Measurements from ENCODE around the gene MRPS33. TPM values are rescaled to one million over a fixed set of nuclear protein-coding genes. Genes with fewer than 3 reads are reported as not detected.

The MRPS33 gene
- total RNA-seq, 1 donor, result 23.2 TPM

- H3K27me3 ChIP-seq (ENCODE audit: insufficient read depth, low read length), result no peaks in the 10 kb centered on the region
- TF ChIP-seq CTCF (IDR thresholded peaks at IDR 0.05; ENCODE audit: extremely low read depth, low read depth, low read length), result no peak
- no peaks in the 10 kb centered on the region for H3K36me3 ChIP-seq (ENCODE audit: insufficient read depth, low read length)
- H3K4me3 ChIP-seq (ENCODE audit: insufficient read depth, low read length), result no peak overlapping the region
- no peak for DNase-seq (ENCODE audit: insufficient read length, low spot score, missing footprints)
- H4K20me1 ChIP-seq (ENCODE audit: insufficient read depth, low read length), result no peaks in the 10 kb centered on the region
- no peak overlapping the region for H3K27ac ChIP-seq (ENCODE audit: low read depth, low read length)
- no peak overlapping the region for H2AFZ ChIP-seq (ENCODE audit: low read length)
- peaks cover 17% of the 10 kb centered on the region for H3K4me1 ChIP-seq (ENCODE audit: insufficient read depth, low read length)
- H3K9me3 ChIP-seq (ENCODE audit: low read depth, low read length), result no peaks in the 10 kb centered on the region
- H3K79me2 ChIP-seq (ENCODE audit: insufficient read depth, low read length), result peaks cover 9% of the 10 kb centered on the region
- no peak overlapping the region for H3K4me2 ChIP-seq (ENCODE audit: insufficient read depth, low read length)
Observed at GRCh38 chr7:141017555-141017954, 2.8 kb upstream of the MRPS33 start.

GRCh38 chr7:141016349-141016748, 1.6 kb upstream of the MRPS33 start:
- Histone ChIP-seq H2AFZ (ENCODE audit: low read length) (no peak overlapping the region), H3K9me3 (ENCODE audit: low read depth, low read length) (no peaks in the 10 kb centered on the region), H3K27me3 (ENCODE audit: insufficient read depth, low read length) (no peaks in the 10 kb centered on the region), H4K20me1 (ENCODE audit: insufficient read depth, low read length) (peaks cover 3% of the 10 kb centered on the region), H3K27ac (ENCODE audit: low read depth, low read length) (no peak overlapping the region), H3K4me3 (ENCODE audit: insufficient read depth, low read length) (no peak overlapping the region), H3K4me2 (ENCODE audit: insufficient read depth, low read length) (no peak overlapping the region), H3K79me2 (ENCODE audit: insufficient read depth, low read length) (peaks cover 12% of the 10 kb centered on the region), H3K4me1 (ENCODE audit: insufficient read depth, low read length) (peaks cover 21% of the 10 kb centered on the region), H3K36me3 (ENCODE audit: insufficient read depth, low read length) (no peaks in the 10 kb centered on the region)
- no peak for DNase-seq (ENCODE audit: insufficient read length, low spot score, missing footprints)
- no peak for TF ChIP-seq CTCF (IDR thresholded peaks at IDR 0.05; ENCODE audit: extremely low read depth, low read depth, low read length)

DNA sequence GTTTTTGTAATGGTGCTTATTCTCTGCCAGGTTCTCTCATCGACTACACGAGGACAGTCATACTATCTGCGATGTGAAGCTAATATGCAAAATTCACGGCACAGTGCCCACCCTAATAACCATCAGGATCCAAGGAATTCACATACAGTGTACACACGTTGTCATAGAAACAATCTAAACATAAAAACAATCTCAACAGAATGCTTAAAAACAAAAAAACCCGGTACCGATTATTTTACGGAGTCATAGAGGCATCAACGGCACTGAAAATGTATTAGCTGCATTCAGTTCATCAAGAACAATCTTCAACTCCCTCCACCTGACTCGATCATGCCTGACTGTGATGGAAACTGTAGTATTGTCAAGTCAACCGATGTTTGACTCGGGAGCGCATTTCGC, 628 bp downstream of the MRPS33 start:
- H3K9me3 ChIP-seq (ENCODE audit: low read depth, low read length), result no peaks in the 10 kb centered on the region
- H3K4me1 ChIP-seq (ENCODE audit: insufficient read depth, low read length), result peaks cover 21% of the 10 kb centered on the region
- DNase-seq (ENCODE audit: insufficient read length, low spot score, missing footprints), result no peak
- peaks cover 8% of the 10 kb centered on the region for H4K20me1 ChIP-seq (ENCODE audit: insufficient read depth, low read length)
- H3K36me3 ChIP-seq (ENCODE audit: insufficient read depth, low read length), result no peaks in the 10 kb centered on the region
- H3K4me2 ChIP-seq (ENCODE audit: insufficient read depth, low read length), result peak overlapping the region; percentile 96
- peak overlapping the region; percentile 81 for H3K4me3 ChIP-seq (ENCODE audit: insufficient read depth, low read length)
- H3K27me3 ChIP-seq (ENCODE audit: insufficient read depth, low read length), result no peaks in the 10 kb centered on the region
- no peak for TF ChIP-seq CTCF (IDR thresholded peaks at IDR 0.05; ENCODE audit: extremely low read depth, low read depth, low read length)
- H2AFZ ChIP-seq (ENCODE audit: low read length), result peak overlapping the region; percentile 98
- peak overlapping the region; percentile 91 for H3K27ac ChIP-seq (ENCODE audit: low read depth, low read length)
- H3K79me2 ChIP-seq (ENCODE audit: insufficient read depth, low read length), result peaks cover 21% of the 10 kb centered on the region

DNA sequence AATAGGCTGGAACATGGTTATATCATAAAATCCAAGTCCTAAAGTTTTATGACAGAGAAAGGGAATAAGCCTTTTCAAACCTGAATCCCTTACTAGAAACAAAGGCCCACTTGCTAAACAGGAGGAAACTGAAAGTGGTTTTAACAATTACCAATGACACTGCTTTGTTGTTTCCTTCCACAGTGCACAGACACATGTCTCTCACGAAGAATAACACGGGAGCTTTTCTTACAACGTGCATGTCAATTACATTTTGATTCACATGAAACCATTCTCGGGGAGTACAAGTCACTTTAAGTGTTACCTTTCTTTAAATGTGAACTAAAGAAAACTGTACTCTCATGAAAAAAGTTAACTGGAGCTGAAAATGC, 1.4 kb downstream of the MRPS33 start:
- Histone ChIP-seq H3K27me3 (ENCODE audit: insufficient read depth, low read length) (no peaks in the 10 kb centered on the region), H4K20me1 (ENCODE audit: insufficient read depth, low read length) (peaks cover 8% of the 10 kb centered on the region), H3K79me2 (ENCODE audit: insufficient read depth, low read length) (peaks cover 21% of the 10 kb centered on the region), H3K27ac (ENCODE audit: low read depth, low read length) (peak overlapping the region; percentile 91), H3K4me1 (ENCODE audit: insufficient read depth, low read length) (peaks cover 21% of the 10 kb centered on the region), H2AFZ (ENCODE audit: low read length) (no peak overlapping the region), H3K4me3 (ENCODE audit: insufficient read depth, low read length) (no peak overlapping the region), H3K4me2 (ENCODE audit: insufficient read depth, low read length) (peak overlapping the region; percentile 96), H3K9me3 (ENCODE audit: low read depth, low read length) (no peaks in the 10 kb centered on the region), H3K36me3 (ENCODE audit: insufficient read depth, low read length) (peaks cover 3% of the 10 kb centered on the region)
- TF ChIP-seq CTCF (IDR thresholded peaks at IDR 0.05; ENCODE audit: extremely low read depth, low read depth, low read length), result no peak
- DNase-seq (ENCODE audit: insufficient read length, low spot score, missing footprints), result no peak
